NCI-H1417 treated with DMSO at 0.1 percent for 48 hours (cell line): ENCODE data around the gene PPT1.
"Not testable (repeated sequence)": the region's sequence is repeated elsewhere in the genome, so short reads cannot be mapped to it uniquely, and the experiment has no call there.

Experiments
- DNase-seq: peaks from one replicate; lab custom pipeline; 2025; lab: John Stamatoyannopoulos, UW

Gene PPT1

DNA sequence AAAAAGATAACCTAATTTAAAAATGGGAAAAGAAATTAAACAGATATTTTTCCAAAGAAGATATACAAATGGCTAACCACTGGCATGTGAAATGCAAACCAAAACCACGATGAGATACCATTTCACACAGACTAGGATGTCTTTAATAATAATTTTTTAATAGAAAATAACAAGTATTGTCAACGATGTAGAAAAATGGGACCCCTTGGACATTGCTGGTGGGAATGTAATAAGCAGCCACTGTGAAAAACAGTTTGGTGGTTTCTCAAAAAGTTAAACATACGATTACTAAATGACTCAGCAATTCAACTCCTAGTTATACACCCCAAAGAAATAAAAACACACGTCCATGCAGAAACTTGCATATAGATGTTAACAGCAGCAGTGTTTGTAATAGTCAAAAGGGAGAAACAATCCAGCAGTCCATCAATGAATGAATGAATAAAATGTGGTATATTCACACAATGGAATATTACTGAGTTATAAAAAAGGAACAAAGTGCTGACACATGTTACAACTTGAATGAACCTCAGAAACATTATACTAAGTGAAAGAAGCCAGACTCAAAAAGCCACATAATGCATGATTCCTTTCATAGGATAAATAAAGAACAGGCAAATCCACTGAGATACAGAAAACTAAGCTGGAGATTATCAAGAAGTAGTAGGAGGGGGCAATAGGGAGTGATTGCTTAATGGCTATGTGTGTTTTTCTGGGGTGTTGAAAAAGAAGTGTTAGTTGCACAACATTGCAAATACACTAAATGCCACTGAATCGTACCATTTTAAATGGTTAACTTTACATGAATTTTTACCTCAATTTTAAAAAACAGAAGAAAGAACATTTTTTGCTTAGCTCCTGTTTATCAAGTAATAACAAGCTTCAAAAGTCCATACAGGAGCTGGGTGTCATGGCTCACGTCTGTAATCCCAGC lies 4.1 kb downstream of the PPT1 start:
- DNase-seq, result no peak

DNA sequence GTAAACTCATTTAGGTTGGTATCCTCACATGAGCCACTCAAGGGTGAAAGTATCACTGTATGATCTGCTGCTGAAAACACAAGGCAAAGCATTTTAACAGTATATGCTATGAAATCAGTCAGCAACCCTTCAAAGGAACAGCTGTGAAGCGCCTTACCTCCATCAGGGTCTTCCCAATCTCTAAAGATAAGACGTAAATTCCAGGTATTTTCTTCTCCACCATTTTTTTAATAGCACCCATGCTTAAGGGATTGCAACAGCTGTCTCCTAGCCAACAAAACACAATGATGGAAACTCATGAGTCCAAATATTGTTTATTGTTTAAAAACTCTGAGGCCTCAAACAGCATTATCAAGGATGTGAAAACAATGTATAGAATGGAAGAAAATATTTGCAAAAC lies 4.8 kb downstream of the PPT1 start:
- DNase-seq, result no peak

GRCh38 chr1:40090652-40091355 lies 6.2 kb downstream of the PPT1 start:
- no peak for DNase-seq

GRCh38 chr1:40084750-40085149 lies 12.3 kb downstream of the PPT1 start:
- not testable (repeated sequence) for DNase-seq

- no peak for DNase-seq
Measured at GRCh38 chr1:40081871-40082270, 15.2 kb downstream of the PPT1 start.

- DNase-seq, result no peak
Measured at GRCh38 chr1:40079774-40080400, 17.2 kb downstream of the PPT1 start.

- DNase-seq, result no peak
Measured at GRCh38 chr1:40078512-40079333, 18.3 kb downstream of the PPT1 start.

- DNase-seq, result no peak
Measured at GRCh38 chr1:40076895-40077312, 20.1 kb downstream of the PPT1 start.

DNA sequence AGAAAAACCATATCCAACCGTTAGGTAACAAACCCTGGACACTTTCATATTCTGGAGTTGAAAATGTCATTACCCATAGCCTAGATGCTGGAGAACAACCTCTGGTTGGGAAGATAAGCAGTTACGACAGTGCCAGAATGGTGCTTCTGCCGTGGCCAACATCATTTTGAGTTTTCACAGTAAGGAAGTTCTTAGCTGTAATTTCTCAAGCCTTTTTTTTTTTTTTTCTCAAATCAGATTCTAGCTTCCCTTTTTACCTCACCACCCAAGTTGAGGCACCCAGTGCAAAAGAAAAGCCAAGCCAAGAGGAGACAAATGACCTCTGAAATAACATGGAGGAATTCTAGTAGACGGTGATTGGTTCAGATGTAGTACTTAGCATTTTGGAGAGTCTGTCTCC lies 21.8 kb downstream of the PPT1 start:
- no peak for DNase-seq

- no peak for DNase-seq
Measured at GRCh38 chr1:40073062-40073461, 24.0 kb downstream of the PPT1 start.

DNA sequence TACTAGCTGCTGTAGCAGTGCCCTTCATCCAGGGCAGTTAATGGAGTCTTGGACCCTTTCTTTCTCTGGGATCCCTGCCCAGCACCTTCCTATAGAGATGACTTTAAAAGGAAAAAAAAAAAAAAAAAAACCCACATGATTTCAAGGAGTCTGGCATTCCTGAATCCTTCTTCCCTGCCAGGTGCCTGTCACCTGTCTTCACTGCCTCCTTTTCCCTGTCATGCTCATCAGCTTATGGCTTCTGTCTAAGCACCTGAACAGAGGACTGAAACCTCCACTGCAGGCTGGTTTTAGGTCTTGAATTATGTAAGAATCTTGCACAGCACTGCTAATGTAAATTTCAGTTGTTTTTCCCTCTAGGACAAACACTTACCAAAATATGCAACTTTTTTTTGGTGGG lies 24.9 kb downstream of the PPT1 start:
- DNase-seq, result no peak

DNA sequence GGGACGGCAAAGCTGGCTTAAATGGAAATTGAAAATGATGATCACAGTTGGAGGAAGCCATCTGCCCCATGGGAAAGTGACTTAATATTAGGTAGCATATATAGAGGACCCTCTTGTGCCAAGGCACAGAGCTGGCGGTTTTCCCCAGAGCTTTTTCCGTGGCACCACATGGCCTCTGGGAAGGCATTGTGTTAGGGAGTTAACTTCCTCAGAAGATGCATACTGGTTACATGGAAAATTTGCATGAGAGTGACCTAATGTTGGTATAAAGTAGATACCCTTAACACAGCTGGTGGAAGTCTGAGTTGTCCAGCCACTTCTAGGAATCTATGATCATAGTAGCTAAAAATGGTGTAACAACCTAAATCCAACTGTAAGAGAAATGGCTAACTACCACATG lies 29.2 kb downstream of the PPT1 start:
- no peak for DNase-seq

DNA sequence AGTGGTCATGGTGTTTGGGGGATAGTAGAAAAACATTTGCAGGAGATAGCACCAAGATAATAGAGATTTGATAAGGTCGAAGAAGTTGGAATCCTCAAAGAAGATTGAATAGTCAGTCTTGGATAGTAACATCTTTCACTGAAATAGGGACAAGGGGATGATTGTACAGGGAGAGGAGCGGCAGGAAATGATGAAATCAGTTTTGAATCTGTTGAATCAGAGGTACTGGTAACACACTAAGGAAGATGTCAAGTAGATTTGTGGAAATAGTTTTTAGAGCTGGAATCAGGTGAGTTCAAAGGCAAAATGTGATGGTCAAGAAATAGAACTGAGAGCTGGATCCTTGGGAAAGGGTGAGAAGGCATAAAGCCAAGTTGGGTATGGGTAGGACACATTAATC lies 30.0 kb downstream of the PPT1 start:
- DNase-seq, result no peak

DNA sequence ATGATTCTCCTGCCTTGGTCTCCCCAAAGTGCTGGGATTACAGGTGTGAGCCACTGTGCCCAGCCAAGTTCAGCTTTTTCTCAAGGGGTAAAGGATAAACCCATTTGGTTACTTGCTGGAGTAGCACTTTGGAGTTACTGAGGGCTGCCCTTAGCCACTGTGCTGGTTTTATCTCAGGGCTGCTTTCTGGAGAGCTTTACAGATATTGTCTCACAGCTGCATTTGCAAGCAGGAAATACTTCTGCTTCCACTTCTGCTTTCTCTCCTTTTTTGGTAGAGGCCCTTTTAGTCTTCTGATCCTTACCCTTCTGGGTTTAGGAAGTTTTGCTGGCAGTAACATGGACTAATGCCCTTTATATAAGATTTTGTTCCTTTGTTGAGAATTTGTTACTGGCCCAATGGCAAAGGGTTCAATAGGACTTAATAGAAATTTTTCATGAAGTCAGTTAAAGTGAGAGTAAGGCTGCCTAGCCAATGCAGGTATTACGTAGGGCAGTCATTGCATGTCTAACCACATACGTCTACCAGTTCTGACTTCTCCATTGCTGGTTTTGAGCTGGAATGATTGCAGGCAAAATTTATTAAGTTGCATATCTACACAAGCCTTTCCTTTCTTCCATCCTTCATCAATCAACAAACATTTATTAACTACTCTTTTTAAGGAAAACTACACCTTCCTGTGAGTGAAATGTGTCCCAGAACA lies 32.1 kb downstream of the PPT1 start:
- DNase-seq, result no peak

GRCh38 chr1:40059960-40060750 lies 36.9 kb downstream of the PPT1 start:
- no peak for DNase-seq

DNA sequence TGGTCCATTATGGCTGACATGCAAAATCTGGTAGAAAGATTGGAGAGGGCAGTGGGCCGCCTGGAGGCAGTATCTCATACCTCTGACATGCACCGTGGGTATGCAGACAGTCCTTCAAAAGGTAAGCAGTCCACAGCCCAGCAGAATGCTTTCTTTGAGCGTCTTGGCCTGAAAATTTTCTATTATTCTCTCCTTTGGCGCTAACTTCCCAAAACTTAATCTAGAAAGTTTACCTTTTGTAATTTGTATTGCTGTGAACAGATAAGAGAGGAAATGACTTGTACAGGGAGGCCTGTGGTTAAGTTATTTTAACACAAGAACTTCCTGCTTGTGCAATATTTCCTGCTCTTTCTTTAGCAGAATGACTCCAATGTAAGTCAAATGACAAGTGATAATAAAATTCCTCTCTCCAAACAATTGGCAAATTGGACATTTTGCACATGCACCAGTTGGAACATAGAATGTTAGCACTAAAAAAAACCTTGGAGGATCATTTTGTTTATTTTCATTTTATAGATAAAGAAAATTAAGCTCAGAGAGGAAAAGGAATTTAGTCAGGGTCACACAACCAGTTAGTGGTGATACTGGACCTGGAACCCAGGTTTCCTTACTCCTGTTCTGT lies 37.6 kb downstream of the PPT1 start:
- no peak for DNase-seq

DNA sequence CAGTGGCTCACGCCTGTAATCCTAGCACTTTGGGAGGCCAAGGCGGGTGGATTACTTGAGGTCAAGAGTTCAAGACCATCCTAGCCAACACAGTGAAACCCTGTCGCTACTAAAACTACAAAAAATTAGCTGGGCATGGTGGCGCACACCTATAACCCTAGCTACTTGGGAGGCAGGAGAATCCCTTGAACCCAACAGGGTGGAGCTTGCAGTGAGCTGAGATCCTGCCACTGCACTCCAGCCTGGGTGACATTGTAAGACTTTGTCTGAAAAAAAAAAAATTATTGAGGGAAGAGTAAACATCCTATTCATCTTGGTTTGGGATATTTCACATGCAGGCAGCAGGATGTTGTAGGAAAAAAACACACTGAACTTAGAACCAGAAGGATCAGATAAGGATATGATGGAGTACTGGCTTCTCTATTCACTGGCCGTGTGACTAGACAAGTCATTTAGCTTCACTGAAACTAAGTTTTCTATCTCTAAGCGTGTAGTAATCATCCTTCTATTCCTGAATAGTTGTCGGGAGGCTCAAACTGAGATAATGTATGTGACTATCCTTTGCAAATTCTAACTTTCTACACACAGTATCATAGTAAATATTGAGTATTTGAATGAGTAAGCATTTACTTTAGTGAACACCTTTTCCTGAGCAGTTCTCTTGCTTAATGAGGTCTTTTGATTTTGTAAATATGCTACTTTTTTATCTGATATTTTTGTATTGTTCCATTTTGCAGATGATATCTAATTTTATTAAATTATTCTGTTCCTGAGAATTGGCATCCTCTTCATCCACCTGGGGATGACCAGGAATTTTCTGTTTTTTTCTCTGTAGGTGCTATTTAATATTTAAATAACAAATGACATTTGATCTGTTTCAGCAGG lies 38.4 kb downstream of the PPT1 start:
- DNase-seq, result no peak

- no peak for DNase-seq
Measured at GRCh38 chr1:40058097-40058452, 39.0 kb downstream of the PPT1 start.
